Mucosa of descending colon (tissue), 3 donors: ENCODE measurements around the gene C19orf85. TPM values are rescaled to one million over a fixed set of nuclear protein-coding genes. Genes with fewer than 3 reads are reported as not detected.

Experiments
- ATAC-seq: fragments of 200-7000 bp; cut with Tn5 transposase; one replicate; pipeline ENCODE4 v1.9.1; 2020; ENCODE audit warnings: mild to moderate bottlenecking, moderate library complexity
- DNase-seq, 3 donors: peaks; one replicate each; pipeline ENCODE4 v3.0.0-alpha.2; 2020
- H3K36me3 ChIP-seq: fragments of 200-600 bp; one replicate; pipeline ENCODE4 v1.8.0; 2021; ENCODE audit warnings: low read depth, mild to moderate bottlenecking
- H3K4me1 ChIP-seq: fragments of 200-600 bp; one replicate; pipeline ENCODE4 v1.8.0; 2021; ENCODE audit warnings: low read depth, mild to moderate bottlenecking
- H3K4me3 ChIP-seq: fragments of 200-600 bp; one replicate; pipeline ENCODE4 v1.8.0; 2021; ENCODE audit warnings: mild to moderate bottlenecking
- H3K9me3 ChIP-seq: fragments of 200-600 bp; one replicate; pipeline ENCODE4 v1.8.0; 2021; ENCODE audit warnings: mild to moderate bottlenecking
- intact Hi-C, 2 donors: fragments of 100-400 bp; cut with DNase I in 1 of 2; cut with micrococcal nuclease in 1 of 2; formaldehyde crosslinking; loops; one replicate each; pipeline versions ENCODE4 v1.11.0 to v1.11.1; 2022; cut with DNase I, micrococcal nuclease
- total RNA-seq, 3 donors: library from RNA; stranded (reverse); fragmentation: NEBNext Ultra II Directional in 2 of 3; extraction: Animal tissue kit (Norgen Biotek cat#: 25700) in 2 of 3; gene quantifications; one replicate each; pipeline versions ENCODE4 v1.2.1 to v1.2.4, GENCODE V29; 2021 to 2023
- TF ChIP-seq, protein P1 (sequence below): fragments of 200-600 bp; IDR thresholded peaks from one replicate; pipeline ENCODE4 v1.8.0; 2022; ENCODE audit warnings: antibody characterized with exemption, mild to moderate bottlenecking
- donor health status: DM: no; HTN: no; CAD: no; lungs with moderate emphysema.
- donor health status: DM: no; HTN: no; CAD: no.
- donor health status: DM: no; HTN: yes; CAD: no.

The C19orf85 gene
- total RNA-seq, 3 donors from 2014 or later = not detected

DNA sequence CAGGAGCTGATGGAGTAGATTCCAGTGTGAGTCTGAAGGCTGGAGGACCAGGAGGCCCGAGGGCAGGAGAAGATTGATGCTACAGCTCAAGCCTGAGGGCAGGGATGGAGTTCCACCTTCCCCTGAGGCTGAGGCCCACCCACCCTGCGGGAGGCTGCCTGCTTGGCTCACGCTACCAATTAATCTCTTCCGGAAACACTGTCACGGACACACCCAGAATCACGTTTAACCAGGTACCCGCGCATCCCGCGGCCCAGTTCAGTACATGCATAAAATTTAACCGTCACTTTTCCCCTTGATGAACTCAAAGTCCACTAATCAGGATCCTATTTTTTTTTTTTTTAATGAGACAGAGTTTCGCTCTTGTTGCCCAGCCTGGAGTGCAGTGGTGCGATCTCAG is 6.7 kb upstream of the C19orf85 start:
- H3K4me1 ChIP-seq = peaks cover 11% of the 10 kb centered on the region
- DNase-seq (no peak), ATAC-seq (no peak)
- no peaks in the 10 kb centered on the region for H3K9me3 ChIP-seq
- no peak overlapping the region for H3K4me3 ChIP-seq
- TF ChIP-seq, protein P1, sequence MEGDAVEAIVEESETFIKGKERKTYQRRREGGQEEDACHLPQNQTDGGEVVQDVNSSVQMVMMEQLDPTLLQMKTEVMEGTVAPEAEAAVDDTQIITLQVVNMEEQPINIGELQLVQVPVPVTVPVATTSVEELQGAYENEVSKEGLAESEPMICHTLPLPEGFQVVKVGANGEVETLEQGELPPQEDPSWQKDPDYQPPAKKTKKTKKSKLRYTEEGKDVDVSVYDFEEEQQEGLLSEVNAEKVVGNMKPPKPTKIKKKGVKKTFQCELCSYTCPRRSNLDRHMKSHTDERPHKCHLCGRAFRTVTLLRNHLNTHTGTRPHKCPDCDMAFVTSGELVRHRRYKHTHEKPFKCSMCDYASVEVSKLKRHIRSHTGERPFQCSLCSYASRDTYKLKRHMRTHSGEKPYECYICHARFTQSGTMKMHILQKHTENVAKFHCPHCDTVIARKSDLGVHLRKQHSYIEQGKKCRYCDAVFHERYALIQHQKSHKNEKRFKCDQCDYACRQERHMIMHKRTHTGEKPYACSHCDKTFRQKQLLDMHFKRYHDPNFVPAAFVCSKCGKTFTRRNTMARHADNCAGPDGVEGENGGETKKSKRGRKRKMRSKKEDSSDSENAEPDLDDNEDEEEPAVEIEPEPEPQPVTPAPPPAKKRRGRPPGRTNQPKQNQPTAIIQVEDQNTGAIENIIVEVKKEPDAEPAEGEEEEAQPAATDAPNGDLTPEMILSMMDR = no peak
- intact Hi-C loops = no loop called here
- no peaks in the 10 kb centered on the region for H3K36me3 ChIP-seq

DNA sequence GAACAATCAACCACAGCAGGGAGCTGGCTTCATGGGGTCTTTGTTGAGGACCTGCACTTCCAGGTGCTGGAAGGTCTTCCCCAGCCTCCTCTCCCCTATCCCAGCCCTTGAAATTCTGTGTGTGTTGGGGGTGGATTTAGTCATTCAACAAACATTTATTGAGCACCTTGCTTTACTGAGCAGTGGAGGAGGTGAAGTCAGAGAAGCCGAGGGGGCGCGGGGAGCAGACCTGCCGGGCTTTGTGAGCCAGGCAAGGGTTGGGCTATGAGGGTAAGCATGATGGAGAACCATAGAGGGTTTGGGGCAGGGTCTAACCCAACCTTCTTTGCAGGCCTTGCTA is 3.5 kb upstream of the C19orf85 start:
- no peaks in the 10 kb centered on the region for H3K36me3 ChIP-seq
- H3K9me3 ChIP-seq = no peaks in the 10 kb centered on the region
- intact Hi-C loops = loop anchor here in 1 of 2 donors (2.0 kb wide), 1 partner anchor 37 kb away; no protein-coding TSS in a partner anchor
- H3K4me3 ChIP-seq = no peak overlapping the region
- ATAC-seq (no peak), DNase-seq (no peak)
- H3K4me1 ChIP-seq = peaks cover 6% of the 10 kb centered on the region
- TF ChIP-seq, protein P1 = no peak

DNA sequence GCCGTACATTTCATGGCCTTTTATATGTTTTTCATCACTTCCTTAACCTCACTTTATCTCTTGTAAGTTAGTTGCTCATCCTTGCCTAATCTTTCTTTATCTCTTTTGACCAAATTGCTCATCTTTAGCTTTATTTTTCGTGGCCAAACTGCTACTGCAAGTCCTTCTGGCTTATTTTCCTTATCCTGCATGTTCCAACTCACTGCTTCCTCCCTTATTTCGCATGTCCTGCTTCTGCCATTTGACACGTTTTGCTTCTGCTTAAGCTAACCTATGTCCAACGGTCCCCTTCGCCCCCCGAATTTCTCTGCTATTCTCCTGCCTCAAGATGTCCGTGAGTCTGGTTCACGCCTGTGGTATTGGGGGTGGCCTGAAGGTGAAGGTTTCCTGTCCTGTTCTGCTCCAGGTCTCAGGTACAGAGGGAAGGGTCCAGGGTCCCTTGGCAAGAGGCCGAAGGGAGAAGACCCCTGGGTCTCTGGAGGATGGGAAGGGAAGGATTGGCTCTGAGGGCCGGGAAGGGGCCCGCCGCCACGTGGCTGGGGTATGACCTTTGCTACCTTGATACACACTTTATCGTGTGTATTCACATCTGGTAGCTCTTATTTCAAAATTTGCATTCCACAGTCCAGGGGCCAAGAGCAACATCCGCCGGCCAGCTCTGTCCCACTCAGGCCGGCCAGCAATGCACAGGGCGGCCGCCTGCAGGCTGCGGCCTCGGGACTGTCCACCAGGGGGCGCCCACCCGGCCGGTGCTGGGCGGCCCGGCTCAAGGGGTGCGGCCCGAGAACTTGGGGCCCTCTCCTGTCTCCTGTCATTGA is 2.9 kb upstream of the C19orf85 start:
- H3K4me1 ChIP-seq = peaks cover 6% of the 10 kb centered on the region
- H3K9me3 ChIP-seq = no peaks in the 10 kb centered on the region
- no peaks in the 10 kb centered on the region for H3K36me3 ChIP-seq
- DNase-seq = peak; percentile 67 to 83 (median 76)
- H3K4me3 ChIP-seq = no peak overlapping the region
- TF ChIP-seq, protein P1 = peak; percentile 97
- peak; percentile 91 for ATAC-seq
- intact Hi-C loops = loop anchor here in 1 of 2 donors (2.0 kb wide), 1 partner anchor 37 kb away; no protein-coding TSS in a partner anchor

DNA sequence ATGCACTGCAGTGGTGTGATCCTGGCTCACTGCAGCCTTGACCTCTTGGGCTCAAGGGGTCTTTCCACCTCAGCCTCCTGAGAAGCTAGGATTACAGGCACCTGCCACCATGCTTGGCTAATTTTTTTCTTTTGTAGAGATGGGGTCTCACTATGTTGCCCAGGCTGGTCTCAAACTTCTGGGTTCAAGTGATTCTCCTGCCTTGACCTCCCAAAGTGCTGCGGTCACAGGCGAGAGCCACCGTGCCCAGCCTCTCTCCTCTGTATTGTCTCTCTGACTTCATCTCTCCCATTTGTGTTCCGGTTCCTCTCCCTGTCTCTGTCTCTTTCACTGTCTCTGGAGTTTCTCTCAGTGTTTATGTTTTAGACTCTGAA is 1.7 kb upstream of the C19orf85 start:
- intact Hi-C loops = no loop called here
- H3K4me3 ChIP-seq = no peak overlapping the region
- ATAC-seq = no peak
- H3K36me3 ChIP-seq = peaks cover 4% of the 10 kb centered on the region
- H3K9me3 ChIP-seq = no peaks in the 10 kb centered on the region
- TF ChIP-seq, protein P1 = no peak
- DNase-seq = no peak
- H3K4me1 ChIP-seq = peaks cover 6% of the 10 kb centered on the region

DNA sequence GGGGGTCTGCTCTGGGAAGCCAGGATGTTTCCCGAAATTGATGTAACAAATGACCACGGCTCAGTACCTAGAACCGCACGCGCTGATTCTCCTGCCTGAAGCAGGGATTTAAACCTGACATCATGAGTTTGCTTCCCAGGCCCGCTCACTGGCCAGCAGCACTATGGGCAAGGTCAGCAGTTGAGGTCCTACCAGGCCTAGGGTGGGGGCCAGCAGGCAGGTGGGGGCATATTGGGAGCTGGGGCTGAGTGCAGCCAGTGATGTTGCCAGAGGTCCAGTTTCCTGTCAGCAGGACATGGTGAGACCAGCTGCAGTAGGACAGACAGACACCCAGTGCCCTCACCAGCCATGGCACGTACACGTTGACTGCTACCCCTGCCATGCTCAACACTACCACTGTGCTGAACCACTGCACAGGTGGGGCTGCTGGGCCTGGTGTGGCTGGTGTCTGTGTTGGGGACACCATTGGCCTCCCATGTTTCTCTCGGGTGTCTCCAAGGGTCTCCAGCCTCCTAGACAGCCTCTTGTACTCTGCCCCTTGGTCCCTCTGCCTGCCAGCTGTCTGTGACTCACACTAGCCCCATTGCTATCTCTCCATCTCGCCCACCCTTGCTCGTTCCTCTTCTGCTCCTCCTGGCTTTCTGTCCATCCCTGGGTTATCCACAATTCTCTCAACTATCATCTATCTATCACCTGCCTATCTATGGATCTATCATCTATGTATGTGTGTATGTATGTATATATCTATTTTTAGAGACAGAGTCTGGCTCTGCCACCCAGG is 1.1 kb upstream of the C19orf85 start:
- no peak for DNase-seq
- Histone ChIP-seq H3K4me3 (no peak overlapping the region), H3K36me3 (peaks cover 4% of the 10 kb centered on the region), H3K9me3 (no peaks in the 10 kb centered on the region), H3K4me1 (peaks cover 6% of the 10 kb centered on the region)
- ATAC-seq = no peak
- TF ChIP-seq, protein P1 = no peak
- intact Hi-C loops = no loop called here
